GM21619 (cell line): ENCODE data around the gene CDK16.

Experiments used
- ATAC-seq: cut with Tn5 transposase; IDR thresholded peaks from one replicate; pipeline ENCODE4 v1.9.1; 2021; ENCODE audit not compliant: unreplicated experiment

Gene CDK16

DNA sequence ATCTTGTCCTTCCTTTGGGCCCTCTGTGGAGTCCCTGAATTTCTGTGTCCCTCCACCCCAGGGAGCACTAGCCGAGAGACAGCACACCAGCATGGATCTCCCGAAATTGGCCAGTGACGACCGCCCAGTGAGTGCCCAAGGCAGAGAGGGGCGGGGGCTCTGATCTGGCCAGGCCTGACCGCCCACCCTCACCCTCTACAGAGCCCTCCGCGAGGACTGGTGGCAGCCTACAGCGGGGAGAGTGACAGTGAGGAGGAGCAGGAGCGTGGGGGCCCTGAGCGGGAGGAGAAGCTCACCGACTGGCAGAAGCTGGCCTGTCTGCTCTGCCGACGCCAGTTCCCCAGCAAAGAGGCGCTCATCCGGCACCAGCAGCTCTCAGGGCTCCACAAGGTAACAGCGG, 33.2 kb upstream of the CDK16 start:
- no peak for ATAC-seq

DNA sequence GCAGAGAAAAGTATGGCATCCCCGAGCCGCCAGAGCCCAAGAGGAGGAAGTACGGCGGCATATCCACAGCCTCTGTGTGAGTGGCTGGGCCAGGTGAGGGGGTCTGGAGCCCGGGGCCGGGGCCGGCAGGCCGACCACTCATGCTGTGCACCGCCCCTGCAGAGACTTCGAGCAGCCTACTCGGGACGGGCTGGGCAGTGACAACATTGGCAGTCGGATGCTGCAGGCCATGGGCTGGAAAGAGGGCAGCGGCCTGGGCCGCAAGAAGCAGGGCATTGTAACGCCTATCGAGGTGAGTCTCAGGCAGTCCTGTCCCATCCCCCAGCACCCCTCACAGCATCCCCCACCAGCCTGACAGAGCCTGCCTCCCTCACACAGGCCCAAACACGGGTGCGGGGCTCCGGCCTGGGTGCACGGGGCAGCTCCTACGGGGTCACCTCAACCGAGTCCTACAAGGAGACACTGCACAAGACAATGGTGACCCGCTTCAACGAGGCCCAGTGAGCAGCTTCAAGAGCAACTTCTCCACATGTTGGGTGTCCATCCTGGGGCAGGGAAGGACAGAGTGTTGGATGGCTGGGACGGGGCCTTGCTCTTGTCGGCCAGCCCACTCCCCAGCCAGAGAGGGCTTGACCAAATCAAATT, 32.3 kb upstream of the CDK16 start:
- ATAC-seq: no peak

- no peak for ATAC-seq
Observed at GRCh38 chrX:47187106-47187677, 31.3 kb upstream of the CDK16 start.

- no peak for ATAC-seq
Observed at GRCh38 chrX:47189906-47190305, 28.6 kb upstream of the CDK16 start.

- ATAC-seq: peak; percentile 63
Observed at GRCh38 chrX:47190445-47191269, 27.8 kb upstream of the CDK16 start.

DNA sequence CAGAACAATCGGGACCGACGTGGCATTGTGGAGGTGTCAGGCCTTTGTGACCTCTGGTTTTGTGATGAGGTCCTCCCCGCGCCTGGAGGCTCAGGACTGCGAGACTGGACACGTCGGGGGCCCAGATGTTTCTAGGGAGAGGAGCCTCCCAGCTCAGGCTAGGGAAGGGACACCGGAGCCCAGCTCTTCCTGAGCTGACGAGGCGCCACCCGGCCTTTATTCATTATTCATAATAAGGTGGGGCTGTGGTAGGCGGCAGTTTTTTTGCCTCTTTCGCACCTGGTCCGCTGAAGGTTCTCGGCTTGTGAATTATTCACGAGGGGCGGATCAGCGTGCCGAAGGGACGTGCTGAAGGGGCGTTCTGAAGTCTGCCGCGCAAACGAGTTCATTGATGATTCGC, 27.1 kb upstream of the CDK16 start:
- no peak for ATAC-seq

DNA sequence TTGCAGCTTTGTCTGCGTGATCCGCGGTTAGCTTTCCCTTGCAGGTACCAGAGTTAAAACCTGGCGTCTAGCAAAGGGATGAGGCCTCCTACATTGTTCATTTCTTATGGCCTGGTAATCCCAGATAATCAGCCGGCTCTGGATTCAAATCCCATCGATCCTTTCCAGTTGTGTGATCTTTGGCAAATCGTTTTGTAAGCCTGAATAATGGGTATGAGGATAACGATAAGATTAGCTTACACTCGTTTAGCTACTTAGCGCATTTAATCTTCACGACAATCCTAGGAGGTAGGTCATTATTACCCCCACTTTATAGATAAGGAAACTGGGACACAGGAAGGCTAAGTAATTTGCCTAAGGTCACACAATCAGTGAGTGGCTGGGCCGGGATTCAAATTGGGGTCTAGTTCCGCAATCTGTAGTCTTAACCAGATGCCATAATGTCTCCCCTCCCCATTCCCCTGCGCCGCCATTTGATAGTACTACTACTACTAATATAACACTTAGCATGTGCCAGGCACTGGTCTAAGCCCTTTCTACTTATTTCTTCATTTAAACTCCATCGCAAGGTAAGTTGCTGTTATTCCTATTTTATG, 26.6 kb upstream of the CDK16 start:
- no peak for ATAC-seq

GRCh38 chrX:47193475-47194193, 24.8 kb upstream of the CDK16 start, which contains the start of gene UBA1:
Gene UBA1 (plus strand): TSS chrX:47193829. CDS start chrX:47198803, 4,974 bp downstream.
- ATAC-seq: peak; percentile 53

DNA sequence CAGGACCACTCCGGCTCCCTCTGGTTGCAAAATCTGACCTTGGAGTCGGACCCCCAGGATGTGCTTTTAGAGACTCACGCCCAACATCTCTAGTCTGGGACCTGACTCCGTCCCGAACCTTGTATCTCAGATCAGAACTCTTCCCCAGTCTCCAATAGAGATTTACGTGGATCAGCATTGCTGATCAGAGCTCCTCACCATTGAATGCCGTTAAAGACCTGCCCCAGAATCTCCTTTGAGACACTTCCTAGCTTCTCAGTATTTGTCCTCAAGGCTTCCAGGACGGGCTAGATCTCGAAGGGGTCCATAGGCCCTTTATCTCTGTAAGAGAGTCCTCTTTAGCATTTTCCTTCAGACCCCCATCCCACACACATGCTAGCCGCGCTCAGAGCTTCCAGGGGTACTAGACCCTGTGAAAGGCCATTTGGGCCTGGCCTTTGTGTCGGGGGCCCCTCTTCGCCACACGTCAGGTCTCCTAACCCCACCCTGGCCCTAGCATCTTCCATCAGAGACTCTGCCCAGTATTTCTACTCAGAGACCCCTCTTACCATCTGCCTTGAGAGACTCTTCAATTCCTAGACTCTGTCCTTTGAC, 24.2 kb upstream of the CDK16 start:
- ATAC-seq: no peak

GRCh38 chrX:47196098-47196497, 22.4 kb upstream of the CDK16 start:
- ATAC-seq: no peak

DNA sequence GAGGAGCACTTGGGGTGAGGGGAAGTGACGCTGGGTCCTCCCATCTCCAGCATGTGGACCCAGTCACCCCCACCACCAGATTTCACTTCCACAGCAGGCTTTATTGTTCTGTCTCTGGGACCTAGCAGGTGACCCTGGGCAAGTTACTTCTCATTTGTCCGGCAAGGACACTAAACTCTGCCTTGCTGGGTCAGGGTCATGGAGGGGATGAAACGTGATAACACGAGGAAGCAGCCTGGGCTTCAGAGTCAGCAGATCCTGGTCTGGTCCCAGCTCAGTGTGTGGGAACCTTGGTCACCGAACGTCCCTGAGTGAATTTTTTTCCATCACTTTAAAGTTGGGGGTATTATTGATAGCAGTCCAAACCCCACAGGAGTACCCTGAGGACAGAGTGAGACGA, 21.0 kb upstream of the CDK16 start:
- ATAC-seq: no peak

GRCh38 chrX:47198026-47198686, 20.3 kb upstream of the CDK16 start:
- ATAC-seq: no peak

GRCh38 chrX:47198687-47199080, 19.8 kb upstream of the CDK16 start:
- ATAC-seq: no peak

- ATAC-seq: no peak
Observed at GRCh38 chrX:47199286-47199685, 19.2 kb upstream of the CDK16 start.

DNA sequence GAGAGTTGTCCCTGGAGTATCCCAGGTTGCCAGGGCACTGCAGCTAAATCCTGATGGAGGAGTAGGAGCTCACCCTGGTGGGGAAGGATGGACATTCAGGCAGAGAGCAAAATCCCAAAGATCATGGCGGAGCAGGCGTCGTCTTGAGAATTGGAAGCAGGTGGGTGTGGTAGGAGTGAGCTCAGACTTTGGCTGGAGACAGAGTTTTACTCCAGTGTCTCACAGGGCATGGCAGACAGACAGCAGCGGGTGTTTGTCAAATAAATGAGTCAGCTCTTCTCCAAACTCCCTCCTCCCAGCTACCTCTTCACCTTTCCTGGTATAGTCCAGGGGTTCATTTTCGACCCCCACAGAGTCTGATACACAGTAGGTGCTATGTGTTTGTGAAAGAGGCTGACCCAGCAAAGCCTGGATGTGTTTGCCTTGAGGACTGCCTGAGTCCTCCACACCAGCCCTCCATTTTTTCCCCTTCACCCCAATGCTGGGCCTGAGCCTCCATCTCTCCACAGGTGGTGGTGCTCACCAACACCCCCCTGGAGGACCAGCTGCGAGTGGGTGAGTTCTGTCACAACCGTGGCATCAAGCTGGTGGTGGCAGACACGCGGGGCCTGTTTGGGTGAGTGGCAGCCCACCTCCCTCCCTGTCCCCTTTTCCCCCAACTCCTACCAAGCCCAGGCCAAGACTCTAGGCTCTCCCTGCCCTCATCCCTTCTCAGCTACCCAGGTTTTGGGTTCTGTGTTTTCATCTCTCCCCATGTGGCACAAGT, 17.9 kb upstream of the CDK16 start:
- no peak for ATAC-seq

DNA sequence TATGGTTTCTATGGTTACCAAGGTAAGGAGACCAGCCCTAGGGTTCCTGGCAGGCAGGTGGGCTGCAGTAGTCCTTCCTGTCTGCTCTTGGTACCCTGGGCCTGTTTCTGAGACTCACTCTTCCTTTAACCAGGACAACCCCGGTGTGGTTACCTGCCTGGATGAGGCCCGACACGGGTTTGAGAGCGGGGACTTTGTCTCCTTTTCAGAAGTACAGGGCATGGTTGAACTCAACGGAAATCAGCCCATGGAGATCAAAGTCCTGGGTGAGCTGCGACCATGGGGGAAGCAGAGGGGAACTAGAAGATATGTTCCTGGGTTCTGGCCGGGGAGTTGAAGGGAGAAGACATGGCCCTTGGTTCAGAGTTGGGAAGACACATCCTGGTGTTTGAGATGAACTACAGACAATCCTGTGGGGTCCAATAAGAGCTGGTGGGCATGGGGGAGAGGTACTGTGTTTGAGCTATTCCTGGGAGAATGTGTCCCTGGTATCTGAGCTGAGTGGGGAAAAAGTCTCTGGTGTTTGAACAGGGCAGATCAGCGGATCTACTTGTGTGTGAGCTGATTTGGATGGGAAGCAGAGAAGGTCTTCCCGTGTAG, 17.0 kb upstream of the CDK16 start:
- ATAC-seq: no peak

DNA sequence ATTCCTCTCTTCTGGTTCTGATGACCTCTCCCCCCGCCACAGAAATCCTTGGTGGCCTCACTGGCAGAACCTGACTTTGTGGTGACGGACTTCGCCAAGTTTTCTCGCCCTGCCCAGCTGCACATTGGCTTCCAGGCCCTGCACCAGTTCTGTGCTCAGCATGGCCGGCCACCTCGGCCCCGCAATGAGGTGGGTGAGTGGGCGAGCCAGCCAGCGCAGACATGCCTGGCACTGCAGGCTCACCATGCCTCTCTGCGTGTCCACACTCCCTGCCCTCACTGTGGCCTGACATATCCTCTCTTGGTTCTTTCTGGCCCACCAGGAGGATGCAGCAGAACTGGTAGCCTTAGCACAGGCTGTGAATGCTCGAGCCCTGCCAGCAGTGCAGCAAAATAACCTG, 16.2 kb upstream of the CDK16 start:
- no peak for ATAC-seq

DNA sequence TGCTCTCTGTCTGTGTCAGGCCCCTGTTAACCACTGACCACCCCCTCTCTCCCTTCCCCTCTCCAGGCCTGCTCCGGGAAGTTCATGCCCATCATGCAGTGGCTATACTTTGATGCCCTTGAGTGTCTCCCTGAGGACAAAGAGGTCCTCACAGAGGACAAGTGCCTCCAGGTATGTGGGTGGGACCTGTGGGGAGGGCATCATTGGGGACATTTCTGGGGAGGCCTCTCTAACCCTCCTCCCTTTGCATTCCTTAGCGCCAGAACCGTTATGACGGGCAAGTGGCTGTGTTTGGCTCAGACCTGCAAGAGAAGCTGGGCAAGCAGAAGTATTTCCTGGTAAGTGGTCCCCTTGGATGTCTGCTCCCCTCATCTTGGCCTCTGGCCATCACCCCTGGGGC, 15.6 kb upstream of the CDK16 start:
- no peak for ATAC-seq

GRCh38 chrX:47204970-47205369, 13.5 kb upstream of the CDK16 start:
- ATAC-seq: no peak
